Left lung (tissue), 10 donors: ENCODE measurements around the gene GRB10. TPM values are rescaled to one million over a fixed set of nuclear protein-coding genes. Genes with fewer than 3 reads are reported as not detected.

Experiments used
- ATAC-seq: fragments of 200-7000 bp; cut with Tn5 transposase; one replicate; pipeline ENCODE4 v1.9.1; 2020; ENCODE audit warnings: moderate library complexity
- DNase-seq, 4 donors: peaks; one replicate each; pipeline ENCODE4 v3.0.0-alpha.2; 2013 to 2020
- H3K27ac ChIP-seq, 2 donors: fragments of 200-600 bp; sonication (generic) in 1 of 2; one replicate each; pipeline versions ENCODE4 v1.5.0 to v1.8.0; 2020 to 2021
- H3K27me3 ChIP-seq, 2 donors: fragments of 200-600 bp; sonication (generic) in 1 of 2; one replicate each; pipeline versions ENCODE4 v1.5.0 to v1.8.0; 2020 to 2021
- H3K36me3 ChIP-seq, 2 donors: fragments of 200-600 bp; sonication (generic) in 1 of 2; one replicate each; pipeline versions ENCODE4 v1.5.0 to v1.8.0; 2020 to 2021
- H3K4me1 ChIP-seq, 2 donors: fragments of 200-600 bp; one replicate each; pipeline ENCODE4 v1.8.0; 2021
- H3K4me3 ChIP-seq, 2 donors: fragments of 200-600 bp; sonication (generic) in 1 of 2; one replicate each; pipeline versions ENCODE4 v1.5.0 to v1.8.0; 2020 to 2021; ENCODE audit warnings: mild to moderate bottlenecking in 1 of 2
- H3K9me3 ChIP-seq, 2 donors: fragments of 200-600 bp; sonication (generic) in 1 of 2; one replicate each; pipeline versions ENCODE4 v1.5.0 to v1.8.0; 2020 to 2021
- CTCF ChIP-seq, 2 donors: fragments of 200-600 bp; sonication (generic) in 1 of 2; IDR thresholded peaks; one replicate each; pipeline versions ENCODE4 v1.5.0 to v1.8.0; 2021; ENCODE audit warnings: antibody characterized with exemption in 2 of 2
- intact Hi-C, 2 donors: fragments of 100-400 bp; cut with DNase I; formaldehyde crosslinking; loops; one replicate each; pipeline versions ENCODE4 v1.11.2 to v1.14.2; 2022
- polyA plus RNA-seq, 6 donors: library from polyadenylated mRNA; unstranded; fragments of 120-200 nt; gene quantifications; one replicate each; pipeline ENCODE4 v1.2.1, GENCODE V29; 2013; ENCODE audit not compliant: insufficient read length in 6 of 6
- total RNA-seq, 2 donors: library from RNA; stranded (reverse); fragmentation: NEBNext Ultra II Directional; extraction: Animal tissue kit (Norgen Biotek cat#: 25700); gene quantifications; one replicate each; pipeline ENCODE4 v1.2.1, GENCODE V29; 2021
- donor health status: DM: no; HTN: yes; CAD: no.
- donor health status: DM: no; HTN: no; CAD: no.

GRB10 gene
- total and polyA plus RNA-seq, 8 donors = 38.8 to 58.3 (median 45.0) TPM

GRCh38 chr7:50664461-50664922, 118.2 kb downstream of the GRB10 start:
- H3K4me3 ChIP-seq = no peak overlapping the region
- H3K4me1 ChIP-seq = peaks cover 21 to 83% of the 10 kb centered on the region in 2 donors
- peak overlapping the region in 1 of 2 donors; percentile 50 for H3K27ac ChIP-seq
- ATAC-seq (no peak), DNase-seq (no peak)
- H3K9me3 ChIP-seq = no peaks in the 10 kb centered on the region
- H3K27me3 ChIP-seq = no peaks in the 10 kb centered on the region
- H3K36me3 ChIP-seq = peaks cover 0 to 7% of the 10 kb centered on the region in 2 donors
- intact Hi-C loops = no loop called here
- no peak for TF ChIP-seq CTCF (IDR thresholded peaks at IDR 0.05)

GRCh38 chr7:50663396-50664102, 119.1 kb downstream of the GRB10 start:
- TF ChIP-seq CTCF (IDR thresholded peaks at IDR 0.05) = no peak
- H3K36me3 ChIP-seq = peaks cover 0 to 7% of the 10 kb centered on the region in 2 donors
- DNase-seq (no peak), ATAC-seq (no peak)
- H3K9me3 ChIP-seq = no peaks in the 10 kb centered on the region
- no peak overlapping the region for H3K4me3 ChIP-seq
- intact Hi-C loops = no loop called here
- peaks cover 20 to 83% of the 10 kb centered on the region in 2 donors for H3K4me1 ChIP-seq
- H3K27me3 ChIP-seq = no peaks in the 10 kb centered on the region
- peak overlapping the region in 1 of 2 donors; percentile 62 for H3K27ac ChIP-seq

GRCh38 chr7:50662996-50663395, 119.7 kb downstream of the GRB10 start:
- Histone ChIP-seq H3K9me3 (no peaks in the 10 kb centered on the region), H3K4me1 (peaks cover 14 to 85% of the 10 kb centered on the region in 2 donors), H3K27ac (peak overlapping the region in 1 of 2 donors; percentile 62), H3K4me3 (no peak overlapping the region), H3K27me3 (no peaks in the 10 kb centered on the region), H3K36me3 (peaks cover 0 to 12% of the 10 kb centered on the region in 2 donors)
- TF ChIP-seq CTCF (IDR thresholded peaks at IDR 0.05) = no peak
- intact Hi-C loops = no loop called here
- ATAC-seq = no peak
- no peak for DNase-seq

- Histone ChIP-seq H3K27ac (peak overlapping the region in 1 of 2 donors; percentile 62), H3K4me1 (peaks cover 11 to 82% of the 10 kb centered on the region in 2 donors), H3K36me3 (peaks cover 0 to 15% of the 10 kb centered on the region in 2 donors), H3K27me3 (no peaks in the 10 kb centered on the region), H3K9me3 (no peaks in the 10 kb centered on the region), H3K4me3 (no peak overlapping the region)
- TF ChIP-seq CTCF (IDR thresholded peaks at IDR 0.05) = no peak
- DNase-seq = no peak
- intact Hi-C loops = no loop called here
- ATAC-seq = no peak
Measured at GRCh38 chr7:50662041-50662694, 120.5 kb downstream of the GRB10 start.

- no peak for TF ChIP-seq CTCF (IDR thresholded peaks at IDR 0.05)
- ATAC-seq = no peak
- Histone ChIP-seq H3K36me3 (peaks cover 0 to 13% of the 10 kb centered on the region in 2 donors), H3K4me1 (peaks cover 8 to 82% of the 10 kb centered on the region in 2 donors), H3K4me3 (no peak overlapping the region), H3K27ac (peak overlapping the region in 1 of 2 donors; percentile 62), H3K27me3 (no peaks in the 10 kb centered on the region), H3K9me3 (no peaks in the 10 kb centered on the region)
- intact Hi-C loops = no loop called here
- no peak for DNase-seq
Measured at GRCh38 chr7:50661345-50662040, 121.2 kb downstream of the GRB10 start.
